GM11168 (cell line): ENCODE data around the gene EIF2B1.
"Not testable (repeated sequence)": the region's sequence is repeated elsewhere in the genome, so short reads cannot be mapped to it uniquely, and the experiment has no call there.

ENCODE experiments used
- in situ Hi-C: fragments of 300-500 bp; cut with MboI; formaldehyde crosslinking; loops from one replicate; pipeline ENCODE4 v1.12.0; 2022; ENCODE audit warnings: low sequenced_read_pairs; ENCODE audit not compliant: unreplicated experiment

EIF2B1 gene

GRCh38 chr12:123621619-123622530 is 11.6 kb downstream of the EIF2B1 start:
- in situ Hi-C loops, result no loop called here

- in situ Hi-C loops, result no loop called here
Measured at GRCh38 chr12:123621101-123621500, 12.4 kb downstream of the EIF2B1 start.

GRCh38 chr12:123617580-123617979 is 15.9 kb downstream of the EIF2B1 start:
- in situ Hi-C loops, result no loop called here

- in situ Hi-C loops, result no loop called here
Measured at GRCh38 chr12:123617144-123617543, 16.3 kb downstream of the EIF2B1 start.

GRCh38 chr12:123614531-123614930 is 19.0 kb downstream of the EIF2B1 start:
- in situ Hi-C loops, result no loop called here

- in situ Hi-C loops, result no loop called here
Measured at GRCh38 chr12:123614110-123614509, 19.4 kb downstream of the EIF2B1 start.

- in situ Hi-C loops, result no loop called here
Measured at GRCh38 chr12:123608182-123608581, 25.3 kb downstream of the EIF2B1 start.

- in situ Hi-C loops, result no loop called here
Measured at GRCh38 chr12:123607756-123608155, 25.7 kb downstream of the EIF2B1 start.

- in situ Hi-C loops, result not testable (repeated sequence)
Measured at GRCh38 chr12:123603495-123603894, 30.0 kb downstream of the EIF2B1 start.

- in situ Hi-C loops, result no loop called here
Measured at GRCh38 chr12:123602651-123603195, 30.8 kb downstream of the EIF2B1 start.

- in situ Hi-C loops, result no loop called here
Measured at GRCh38 chr12:123601602-123602489, 31.6 kb downstream of the EIF2B1 start, which contains the start of gene DDX55. Gene DDX55 (plus strand): TSS chr12:123602099. CDS start chr12:123602149, 50 bp downstream.

- in situ Hi-C loops, result no loop called here
Measured at GRCh38 chr12:123599721-123600120, 33.8 kb downstream of the EIF2B1 start.

GRCh38 chr12:123599310-123599709 is 34.2 kb downstream of the EIF2B1 start:
- in situ Hi-C loops, result no loop called here

- in situ Hi-C loops, result no loop called here
Measured at GRCh38 chr12:123598522-123598921, 35.0 kb downstream of the EIF2B1 start.

- in situ Hi-C loops, result no loop called here
Measured at GRCh38 chr12:123597100-123597499, 36.4 kb downstream of the EIF2B1 start.

GRCh38 chr12:123595729-123596128 is 37.8 kb downstream of the EIF2B1 start:
- in situ Hi-C loops, result no loop called here

GRCh38 chr12:123591702-123592481 is 41.6 kb downstream of the EIF2B1 start:
- in situ Hi-C loops, result no loop called here

GRCh38 chr12:123580772-123581171 is 52.7 kb downstream of the EIF2B1 start:
- in situ Hi-C loops, result no loop called here

- in situ Hi-C loops, result loop anchor here (10.0 kb wide), 1 partner anchor 104 kb away; no protein-coding TSS in a partner anchor
Measured at GRCh38 chr12:123578829-123579228, 54.7 kb downstream of the EIF2B1 start.

GRCh38 chr12:123578243-123578642 is 55.2 kb downstream of the EIF2B1 start:
- in situ Hi-C loops, result loop anchor here (10.0 kb wide), 1 partner anchor 103 kb away; no protein-coding TSS in a partner anchor
